Neural cell (in vitro differentiated cells): ENCODE results near the gene ZNF385D. TPM values are rescaled to one million over a fixed set of nuclear protein-coding genes. Genes with fewer than 3 reads are reported as not detected.

Experiments
- H2AFZ ChIP-seq: fragments of 200-600, 300-800 bp; sonication (generic), shearing (Covaris generic); 2 replicates; pipeline ENCODE4 v1.6.0; 2014; ENCODE audit warnings: low read depth, mild to moderate bottlenecking, antibody characterized with exemption, low read length, moderate library complexity
- H3F3A ChIP-seq: fragments of 200-600 bp; shearing (Covaris generic); 2 replicates; pipeline ENCODE4 v1.6.1; 2016; ENCODE audit warnings: mild to moderate bottlenecking, moderate library complexity, mixed read lengths, antibody characterized with exemption, low read length; ENCODE audit not compliant: insufficient read depth, poor library complexity, severe bottlenecking
- H3K27ac ChIP-seq: fragments of 200-600, 300-800 bp; sonication (generic), shearing (Covaris generic); 2 replicates; pipeline ENCODE4 v1.5.1; 2014; ENCODE audit warnings: mild to moderate bottlenecking, low read length, moderate library complexity
- H3K27me3 ChIP-seq: fragments of 300-800, 200-600 bp; sonication (generic), shearing (Covaris generic); 2 replicates; pipeline ENCODE4 v1.6.0; 2014; ENCODE audit warnings: mild to moderate bottlenecking, low read depth, low read length, moderate library complexity; ENCODE audit not compliant: insufficient read depth
- H3K36me3 ChIP-seq: fragments of 300-800, 200-600 bp; sonication (generic), shearing (Covaris generic); 2 replicates; pipeline ENCODE4 v1.5.1; 2014; ENCODE audit warnings: mild to moderate bottlenecking, antibody characterized with exemption, low read length, moderate library complexity; ENCODE audit not compliant: insufficient read depth
- H3K4me2 ChIP-seq: fragments of 300-800, 200-600 bp; sonication (generic), shearing (Covaris generic); 2 replicates; pipeline ENCODE4 v1.6.0; 2014; ENCODE audit warnings: mild to moderate bottlenecking, low read length
- H3K4me3 ChIP-seq: fragments of 300-800, 200-600 bp; sonication (generic), shearing (Covaris generic); 2 replicates; pipeline ENCODE4 v1.5.1; 2014; ENCODE audit warnings: mild to moderate bottlenecking, low read length, moderate library complexity
- H3K79me2 ChIP-seq: fragments of 200-600 bp; shearing (Covaris generic); replicated peaks from 2 replicates; pipeline ENCODE4 v1.6.0; 2014; ENCODE audit warnings: mild to moderate bottlenecking, low read length, moderate library complexity; ENCODE audit not compliant: insufficient read depth
- H3K9ac ChIP-seq: fragments of 300-800, 200-600 bp; sonication (generic), shearing (Covaris generic); 2 replicates; pipeline ENCODE4 v1.6.1; 2016; ENCODE audit warnings: mild to moderate bottlenecking, low read length, mixed read lengths
- H3K9me2 ChIP-seq: fragments of 200-600 bp; shearing (Covaris generic); 2 replicates; pipeline ENCODE4 v1.6.1; 2016; ENCODE audit warnings: mild to moderate bottlenecking, low read length, mixed read lengths; ENCODE audit not compliant: insufficient read depth
- H3K9me3 ChIP-seq: fragments of 200-600, 300-800 bp; sonication (generic), shearing (Covaris generic); 2 replicates; pipeline ENCODE4 v1.6.1; 2016; ENCODE audit warnings: mild to moderate bottlenecking, mixed run types, low read length, moderate library complexity, mixed read lengths
- H4K20me1 ChIP-seq: fragments of 200-600 bp; shearing (Covaris generic); 2 replicates; pipeline ENCODE4 v1.6.1; 2016; ENCODE audit warnings: mild to moderate bottlenecking, mixed run types; ENCODE audit not compliant: insufficient read depth
- CTCF ChIP-seq: fragments of 450-650 bp; IDR thresholded peaks from 2 replicates; pipeline ENCODE4 v1.5.1; 2014; ENCODE audit warnings: antibody characterized with exemption, mild to moderate bottlenecking, moderate library complexity; ENCODE audit not compliant: poor library complexity, severe bottlenecking
- EP300 ChIP-seq: fragments of 450-650 bp; conservative IDR thresholded peaks from 2 replicates; pipeline ENCODE4 v1.6.1; 2014; ENCODE audit warnings: antibody characterized with exemption, mild to moderate bottlenecking, moderate library complexity; ENCODE audit not compliant: poor library complexity, severe bottlenecking
- EZH2 ChIP-seq: fragments of 200-600, 300-800 bp; shearing (Covaris generic), sonication (generic); IDR thresholded peaks from 2 replicates; pipeline ENCODE4 v1.6.1; 2014; ENCODE audit warnings: antibody characterized with exemption, low read length, borderline replicate concordance, mild to moderate bottlenecking; ENCODE audit not compliant: insufficient read depth, poor library complexity, severe bottlenecking
- MXI1 ChIP-seq: fragments of 450-650 bp; conservative IDR thresholded peaks from 2 replicates; pipeline ENCODE4 v1.6.1; 2014; ENCODE audit warnings: antibody characterized with exemption, mild to moderate bottlenecking; ENCODE audit not compliant: poor library complexity, severe bottlenecking
- POLR2AphosphoS5 ChIP-seq: IDR thresholded peaks from 2 replicates; pipeline ENCODE4 v1.6.1; 2012
- RAD21 ChIP-seq: fragments of 450-650 bp; conservative IDR thresholded peaks from 2 replicates; pipeline ENCODE4 v1.6.1; 2014; ENCODE audit warnings: antibody characterized with exemption, mild to moderate bottlenecking, moderate library complexity
- REST ChIP-seq: IDR thresholded peaks from 2 replicates; pipeline ENCODE4 v1.6.1; 2012; ENCODE audit warnings: borderline replicate concordance
- SMC3 ChIP-seq: fragments of 450-650 bp; conservative IDR thresholded peaks from 2 replicates; pipeline ENCODE4 v1.6.1; 2014; ENCODE audit warnings: antibody characterized with exemption, mild to moderate bottlenecking, moderate library complexity; ENCODE audit not compliant: poor library complexity
- TAF1 ChIP-seq: IDR thresholded peaks from 2 replicates; pipeline ENCODE4 v1.6.1; 2012; ENCODE audit warnings: low read depth
- polyA plus RNA-seq: library from polyadenylated mRNA; depleted of rRNA; stranded (reverse); fragments of >200 nt; gene quantifications from 2 replicates; pipeline ENCODE4 v1.2.3, GENCODE V29; 2014

The ZNF385D gene
- polyA plus RNA-seq, 1 donor from 2014 or later: 3.4 TPM

GRCh38 chr3:21778715-21779114 is 27.7 kb upstream of the ZNF385D start:
- Histone ChIP-seq H3F3A (peaks cover 4% of the 10 kb centered on the region), H3K4me2 (no peak overlapping the region), H3K36me3 (no peaks in the 10 kb centered on the region), H3K27ac (no peak overlapping the region), H3K27me3 (no peaks in the 10 kb centered on the region), H3K4me3 (no peak overlapping the region), H4K20me1 (no peaks in the 10 kb centered on the region), H3K9me3 (no peaks in the 10 kb centered on the region), H3K79me2 (no peaks in the 10 kb centered on the region), H3K9me2 (no peaks in the 10 kb centered on the region), H2AFZ (no peak overlapping the region), H3K9ac (no peak overlapping the region)
- TF ChIP-seq EZH2 (no peak), POLR2AphosphoS5 (no peak), REST (no peak), EP300 (no peak), MXI1 (no peak), CTCF (no peak), TAF1 (no peak), SMC3 (no peak), RAD21 (no peak)

GRCh38 chr3:21777821-21778220 is 26.8 kb upstream of the ZNF385D start:
- Histone ChIP-seq H3K27me3 (no peaks in the 10 kb centered on the region), H2AFZ (no peak overlapping the region), H3K79me2 (no peaks in the 10 kb centered on the region), H3K4me2 (no peak overlapping the region), H3F3A (peaks cover 4% of the 10 kb centered on the region), H3K9me3 (no peaks in the 10 kb centered on the region), H3K36me3 (no peaks in the 10 kb centered on the region), H3K4me3 (no peak overlapping the region), H3K9ac (no peak overlapping the region), H3K27ac (no peak overlapping the region), H4K20me1 (no peaks in the 10 kb centered on the region), H3K9me2 (no peaks in the 10 kb centered on the region)
- no peak for TF ChIP-seq EP300
- no peak for TF ChIP-seq TAF1
- TF ChIP-seq EZH2: no peak
- TF ChIP-seq REST: no peak
- TF ChIP-seq CTCF: no peak
- TF ChIP-seq RAD21: no peak
- TF ChIP-seq SMC3: no peak
- TF ChIP-seq POLR2AphosphoS5: no peak
- TF ChIP-seq MXI1: no peak
